HEK293T (cell line): ENCODE measurements around the gene VWA8.

Source experiments
- BHLHE40 ChIP-seq: fragments of 450-650 bp; IDR thresholded peaks from 2 replicates; pipeline ENCODE4 v1.6.1; 2016; ENCODE audit warnings: mild to moderate bottlenecking, moderate library complexity, borderline replicate concordance
- ELF4 ChIP-seq: fragments of 450-650 bp; IDR thresholded peaks from 2 replicates; pipeline ENCODE4 v1.6.1; 2017; ENCODE audit warnings: antibody characterized with exemption
- FOXM1 ChIP-seq: fragments of 450-650 bp; IDR thresholded peaks from 2 replicates; pipeline ENCODE4 v1.6.1; 2017; ENCODE audit warnings: mild to moderate bottlenecking, borderline replicate concordance
- HDGF ChIP-seq: fragments of 450-650 bp; IDR thresholded peaks from 2 replicates; pipeline ENCODE4 v1.6.1; 2017; ENCODE audit warnings: antibody characterized with exemption, borderline replicate concordance
- PKNOX1 ChIP-seq: fragments of 450-650 bp; IDR thresholded peaks from 2 replicates; pipeline ENCODE4 v1.6.1; 2016
- SUZ12 ChIP-seq: fragments of 450-650 bp; IDR thresholded peaks from 2 replicates; pipeline ENCODE4 v1.6.1; 2016; ENCODE audit warnings: mild to moderate bottlenecking

- no peak for TF ChIP-seq FOXM1
- no peak for TF ChIP-seq HDGF
- TF ChIP-seq PKNOX1 = no peak
- TF ChIP-seq ELF4 = no peak
- TF ChIP-seq SUZ12 = no peak
- no peak for TF ChIP-seq BHLHE40
These were observed 16.7 kb downstream of the VWA8 start for GRCh38 chr13:41944229-41944628.
